Putamen (tissue), 1 donor: ENCODE data around the gene SYNGR4.

Source experiments
- DNase-seq: peaks from one replicate; pipeline ENCODE4 v3.0.0-alpha.2; 2016; ENCODE audit warnings: low spot score

The SYNGR4 gene

DNA sequence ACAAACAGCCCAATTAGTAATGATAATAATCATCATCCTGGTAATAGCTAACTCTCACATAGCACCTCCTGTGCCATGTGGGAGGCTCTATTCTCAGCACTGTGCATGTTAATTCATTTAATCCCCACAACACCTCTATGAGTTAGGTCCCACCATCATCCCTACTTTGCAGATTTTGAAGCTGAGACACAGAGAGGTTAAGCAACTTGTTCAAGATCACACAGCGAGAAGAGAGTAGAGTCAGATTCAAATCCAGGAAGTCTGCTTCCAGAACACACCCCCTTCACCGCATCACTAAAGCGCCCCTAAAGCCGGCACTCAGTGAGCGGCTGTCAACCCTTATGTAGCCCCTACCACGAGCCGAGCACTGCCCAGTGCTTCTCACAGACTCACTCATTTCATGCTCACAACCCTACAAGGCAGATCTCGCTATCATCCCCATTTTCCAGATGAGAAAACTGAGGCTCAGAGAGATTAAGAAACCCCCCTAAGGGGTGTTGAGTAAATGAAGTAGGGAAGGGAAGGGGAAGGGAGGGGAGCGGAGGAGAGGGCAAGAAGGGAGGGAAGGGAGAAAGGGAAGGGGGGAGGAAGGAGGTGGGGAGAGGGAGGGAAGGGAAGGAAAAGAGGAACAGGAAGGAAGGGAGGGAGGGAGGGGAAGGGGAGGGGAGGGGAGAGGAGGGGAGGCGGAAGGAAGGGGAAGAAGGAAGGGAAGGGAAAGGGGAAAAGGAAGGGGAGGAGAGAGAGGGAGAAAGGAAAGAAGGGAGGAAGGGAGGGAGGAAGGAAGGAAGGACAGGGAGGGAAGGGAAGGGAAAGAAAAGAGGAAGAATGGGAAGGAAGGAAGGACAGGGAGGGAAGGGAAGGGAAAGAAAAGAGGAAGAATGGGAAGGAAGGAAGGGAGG is 22.4 kb upstream of the SYNGR4 start:
- no peak for DNase-seq

DNA sequence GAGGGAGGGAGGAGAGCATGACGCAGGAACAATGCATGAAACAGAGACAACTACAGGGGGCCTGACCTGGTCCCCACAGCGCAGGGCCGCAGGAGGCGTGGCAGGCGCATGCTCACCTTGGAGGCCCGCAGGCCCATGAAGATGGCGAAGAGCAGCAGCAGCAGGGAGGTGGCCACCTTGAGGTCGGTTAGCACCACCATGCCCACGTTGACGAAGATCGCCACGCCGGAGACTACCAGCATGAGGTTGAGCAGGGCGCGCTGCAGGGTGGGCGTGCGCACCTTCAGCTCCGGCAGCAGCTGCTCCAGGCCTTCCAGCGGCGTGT is 21.8 kb upstream of the SYNGR4 start:
- no peak for DNase-seq

- no peak for DNase-seq
Observed at GRCh38 chr19:48342841-48343540, 21.2 kb upstream of the SYNGR4 start.

DNA sequence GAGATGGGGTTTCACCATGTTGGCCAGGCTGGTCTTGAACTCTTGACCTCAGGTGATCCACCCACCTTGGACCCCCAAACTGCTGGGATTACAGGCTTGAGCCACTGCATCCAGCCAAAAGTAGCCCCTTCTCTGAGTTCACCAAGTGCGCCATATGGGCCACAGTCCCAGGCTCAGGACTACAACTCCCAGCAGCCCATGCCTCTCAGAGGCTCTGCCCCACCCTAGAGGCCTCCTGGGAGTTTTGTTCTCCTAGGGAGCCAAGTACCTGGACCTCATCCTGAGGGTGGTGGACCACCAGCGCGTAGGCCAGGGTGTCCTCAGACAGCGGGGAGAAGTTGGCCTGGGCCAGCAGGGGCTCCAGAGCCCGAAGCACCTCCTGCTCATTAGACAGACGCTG is 19.3 kb upstream of the SYNGR4 start:
- no peak for DNase-seq

GRCh38 chr19:48346191-48346590 is 18.0 kb upstream of the SYNGR4 start:
- no peak for DNase-seq

- no peak for DNase-seq
Observed at GRCh38 chr19:48348045-48348444, 16.1 kb upstream of the SYNGR4 start.

- DNase-seq: no peak
Observed at GRCh38 chr19:48348737-48349136, 15.4 kb upstream of the SYNGR4 start.

GRCh38 chr19:48350856-48351255 is 13.3 kb upstream of the SYNGR4 start:
- no peak for DNase-seq

DNA sequence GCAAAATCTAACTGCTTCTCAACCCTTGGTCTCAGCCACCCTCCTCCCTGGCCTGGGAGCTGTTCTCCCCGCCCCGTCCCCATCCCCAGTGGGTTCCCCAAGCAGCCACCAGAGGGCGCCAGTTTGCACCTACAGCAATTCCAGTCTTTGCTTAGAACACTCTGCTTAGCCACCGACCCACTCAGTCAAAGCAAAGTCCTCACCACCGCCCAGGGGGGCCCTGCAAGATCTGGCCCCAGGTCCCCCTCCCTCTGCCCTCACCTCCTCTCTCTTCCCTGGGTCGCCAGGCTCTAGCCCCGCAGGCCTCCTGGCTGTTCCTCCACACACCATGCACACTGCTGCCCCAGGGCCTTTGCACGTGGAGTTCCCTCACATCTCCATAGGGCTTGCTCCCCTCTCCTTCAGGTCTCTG is 12.8 kb upstream of the SYNGR4 start:
- no peak for DNase-seq

- DNase-seq: no peak
Observed at GRCh38 chr19:48353677-48354076, 10.5 kb upstream of the SYNGR4 start.

GRCh38 chr19:48354332-48354992 is 9.7 kb upstream of the SYNGR4 start:
- DNase-seq: no peak

GRCh38 chr19:48355365-48355954 is 8.7 kb upstream of the SYNGR4 start:
- DNase-seq: no peak

GRCh38 chr19:48359123-48359522 is 5.0 kb upstream of the SYNGR4 start:
- DNase-seq: no peak

DNA sequence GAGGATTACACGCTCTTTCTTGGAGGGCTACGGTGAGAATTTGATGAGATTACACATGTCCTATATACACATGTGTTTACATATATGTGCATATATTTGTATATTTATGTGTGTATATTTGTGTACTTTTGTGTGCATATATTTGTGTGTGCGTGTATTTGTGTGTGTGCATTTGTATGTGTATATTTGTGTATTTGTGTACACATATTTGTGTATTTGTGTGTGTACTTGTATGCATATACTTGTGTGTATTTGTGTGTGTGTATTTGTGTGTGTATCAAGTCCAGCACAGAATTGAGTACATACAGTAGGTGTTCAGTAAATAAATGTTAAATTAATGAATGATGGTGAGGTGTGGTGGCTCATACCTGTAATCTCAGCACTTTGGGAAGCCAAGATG is 2.3 kb upstream of the SYNGR4 start:
- DNase-seq: no peak

DNA sequence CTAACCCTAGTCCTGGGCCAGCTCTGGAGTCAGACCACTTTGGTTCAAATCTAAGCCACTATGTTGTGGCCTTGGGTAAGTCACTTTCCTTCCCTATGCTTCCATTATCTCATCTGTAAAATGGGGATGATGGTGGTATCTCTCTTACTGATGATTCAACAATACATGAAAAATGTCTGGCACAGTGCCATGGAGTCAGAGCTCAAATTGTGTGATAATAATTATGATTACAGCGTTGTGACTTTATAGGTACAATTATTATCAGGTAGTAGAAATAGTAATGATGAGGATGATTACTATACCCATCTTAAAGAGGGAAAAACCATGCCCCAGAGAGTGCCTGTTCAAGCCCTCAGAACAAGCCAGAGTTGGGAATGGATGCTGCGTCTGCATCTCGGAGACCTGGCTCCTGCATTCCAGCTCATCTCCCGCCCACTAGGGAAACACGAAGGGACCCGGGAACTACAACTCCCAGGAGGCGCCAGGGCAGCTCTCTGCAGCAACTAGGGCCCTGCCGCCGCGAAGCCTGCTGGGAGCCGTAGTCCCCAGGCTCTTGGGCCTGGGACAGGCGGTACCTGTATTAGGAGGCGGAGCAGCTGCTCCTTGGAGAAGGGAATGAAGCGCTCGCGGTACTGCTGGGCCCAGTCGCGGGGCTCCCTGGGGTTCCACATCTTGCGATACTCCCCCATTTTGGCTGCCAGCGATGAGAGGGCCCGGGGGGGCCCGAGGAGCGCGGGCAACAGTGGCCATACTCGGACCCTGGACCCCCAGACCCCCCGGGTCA is 1.3 kb upstream of the SYNGR4 start:
- DNase-seq: peak; percentile 96

DNA sequence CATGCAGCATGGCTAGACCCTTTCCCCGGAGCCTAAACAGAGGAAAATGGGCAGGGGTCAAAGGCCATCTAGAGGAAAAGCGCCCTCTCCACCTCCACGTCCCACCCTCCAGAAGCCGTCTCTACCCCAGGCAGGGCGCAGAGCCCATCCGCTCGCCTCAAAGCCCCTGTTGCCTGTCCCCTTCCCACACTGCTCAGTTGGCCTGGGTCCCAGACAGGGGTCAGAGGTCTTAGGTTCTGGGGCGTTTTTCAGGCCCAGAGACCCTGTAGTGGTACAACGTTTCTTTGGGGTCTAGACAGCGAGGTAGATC is 712 bp upstream of the SYNGR4 start:
- no peak for DNase-seq

GRCh38 chr19:48364598-48365348 is 606 bp downstream of the SYNGR4 start:
- DNase-seq: peak; percentile 17

- DNase-seq: no peak
Observed at GRCh38 chr19:48365602-48366001, 1.4 kb downstream of the SYNGR4 start.

GRCh38 chr19:48367855-48368254 is 3.7 kb downstream of the SYNGR4 start:
- no peak for DNase-seq

- no peak for DNase-seq
Observed at GRCh38 chr19:48368936-48369335, 4.8 kb downstream of the SYNGR4 start.

DNA sequence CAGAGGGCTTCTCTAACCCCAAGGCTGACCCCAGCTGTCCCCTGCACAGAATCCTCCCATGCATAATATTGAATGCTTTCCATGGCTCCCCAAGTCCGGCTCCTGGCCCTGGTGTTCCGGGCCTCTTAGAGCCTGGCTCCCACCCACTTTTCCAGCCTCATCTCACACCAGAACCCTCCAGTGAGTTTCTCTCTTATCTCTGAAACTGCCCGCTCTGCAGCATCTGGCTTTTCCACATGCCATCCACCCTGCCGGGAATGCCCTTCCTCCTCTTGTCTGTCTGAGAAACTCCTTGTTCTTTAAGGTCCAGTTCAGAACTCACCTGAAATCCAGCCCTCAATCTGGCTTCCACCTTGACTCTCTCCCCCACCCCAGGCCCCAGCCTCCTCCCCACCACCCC is 6.8 kb downstream of the SYNGR4 start:
- no peak for DNase-seq
